ENCODE data around the gene DFFB. TPM values are rescaled to one million over a fixed set of nuclear protein-coding genes. Genes with fewer than 3 reads are reported as not detected.

Gene DFFB
- total and polyA plus RNA-seq, 9 of the 15 experiments (the other 6 are each of a cell fraction or from before 2014, with no cell fraction given) = 2.3 to 15.8 (median 11.5) TPM

GRCh38 chr1:3910857-3911845 lies 53.9 kb downstream of the DFFB start:
- Histone ChIP-seq H4K20me1 (replicated peaks; ENCODE audit: control insufficient read depth, insufficient read depth, low read length) (peaks cover 22% of the 10 kb centered on the region; the same call in 1 of the 2 replicates), H2AFZ (ENCODE audit: low read depth, low read length) (peak overlapping the region; percentile 5; the same call in 1 of the 2 replicates), H3K4me3 (no peak overlapping the region), H3K79me2 (ENCODE audit: control insufficient read depth, insufficient read depth, low read length) (no peaks in the 10 kb centered on the region), H3K4me2 (ENCODE audit: insufficient read depth, low read length) (no peak overlapping the region), H3K36me3 (ENCODE audit: control insufficient read depth, insufficient read depth, low read length) (no peaks in the 10 kb centered on the region), H3K4me1 (replicated peaks in 1 of 2; ENCODE audit: control insufficient read depth in 2 of 2, insufficient read depth in 2 of 2, low read length in 2 of 2) (peaks cover 10 to 64% of the 10 kb centered on the region in 2 experiments; a peak in 3 of 5 replicates), H3K9me1 (ENCODE audit: control insufficient read depth, insufficient read depth, low read length) (no peaks in the 10 kb centered on the region), H3K9ac (ENCODE audit: insufficient read depth in 1 of 2, low read depth in 2 of 2, low read length in 2 of 2) (0 out of 4 replicates have a peak overlapping the region, but pooled peaks of 1 of the 2 experiments have one; percentile 67), H3K27me3 (ENCODE audit: control insufficient read depth in 2 of 2, insufficient read depth in 2 of 2, low read length in 2 of 2) (peaks cover 13 to 42% of the 10 kb centered on the region in 2 experiments), H3K27ac (ENCODE audit: extremely low read depth, low read depth, low read length) (no peak overlapping the region), H3K9me3 (replicated peaks; ENCODE audit: control insufficient read depth, insufficient read depth, low read depth, low read length) (no peaks in the 10 kb centered on the region)
- FAIRE-seq = peak; percentile 74
- intact Hi-C loops (cut with micrococcal nuclease) (loop anchor here (5.0 to 10.0 kb wide), 2 partner anchors 151 to 1834 kb away; no protein-coding TSS in a partner anchor), in situ Hi-C loops (cut with MboI) (no loop called here)
- CTCF ChIA-PET (ENCODE audit: low intra/inter-chr PET ratio) = interaction anchor here (0.5 to 1.2 kb wide), 2 partner anchors 126 to 149 kb away, joined by 3 read pairs; no protein-coding TSS in a partner anchor
- no TSS peak for BruUV-seq (replicated peaks)
- WGBS (ENCODE audit: insufficient coverage, low coverage, missing lambda C conversion rate) = 12% methylated on average over 35 of the region's 35 CpGs
- peak; percentile 87 for ATAC-seq
- POLR2A ChIA-PET = interaction anchor here (0.7 to 1.4 kb wide), 4 partner anchors 8 to 409 kb away, joined by 3 to 5 read pairs (median 4); no protein-coding TSS in a partner anchor
- peak; percentile 84 to 85 (median 84) for DNase-seq (ENCODE audit: extremely low read depth in 1 of 4, low spot score in 3 of 4)
- peak; percentile 88 for TF ChIP-seq REST (IDR thresholded peaks at IDR 0.05; ENCODE audit: borderline replicate concordance)
- TF ChIP-seq REST (CRISPR knock-in tag; IDR thresholded peaks at IDR 0.05; ENCODE audit: low read depth) = no peak
- no peak for TF ChIP-seq GABPB1 (CRISPR knock-in tag; IDR thresholded peaks at IDR 0.05)
- TF ChIP-seq HDAC2 (IDR thresholded peaks at IDR 0.05) = no peak
- no peak for TF ChIP-seq RAD51 (IDR thresholded peaks at IDR 0.05; ENCODE audit: borderline replicate concordance, low read depth)
- no peak for TF ChIP-seq NUFIP1 (IDR thresholded peaks at IDR 0.05; ENCODE audit: partially characterized antibody)
- no peak for TF ChIP-seq FOSL1 (tag; conservative IDR thresholded peaks at IDR 0.05)
- no peak for TF ChIP-seq DNMT1 (IDR thresholded peaks at IDR 0.05)
- no peak for TF ChIP-seq ZNF444 (CRISPR knock-in tag; IDR thresholded peaks at IDR 0.05)
- TF ChIP-seq RNF219 (CRISPR knock-in tag; IDR thresholded peaks at IDR 0.05) = no peak

Data from K562 (cell line).